Stimulated activated CD4-positive, alpha-beta T cell treated with anti-CD3 and anti-CD28 coated beads, Interleukin-4, amount 100 ng/mL, for 48 hours (primary cell): ENCODE data around the gene TMEM132C.
"Not testable (repeated sequence)": the region's sequence is repeated elsewhere in the genome, so short reads cannot be mapped to it uniquely, and the experiment has no call there.

Experiments used
- DNase-seq, 2 donors: peaks; one replicate each; pipeline ENCODE4 v3.0.0-alpha.2; 2020; ENCODE audit warnings: low read depth in 2 of 2

Gene TMEM132C

DNA sequence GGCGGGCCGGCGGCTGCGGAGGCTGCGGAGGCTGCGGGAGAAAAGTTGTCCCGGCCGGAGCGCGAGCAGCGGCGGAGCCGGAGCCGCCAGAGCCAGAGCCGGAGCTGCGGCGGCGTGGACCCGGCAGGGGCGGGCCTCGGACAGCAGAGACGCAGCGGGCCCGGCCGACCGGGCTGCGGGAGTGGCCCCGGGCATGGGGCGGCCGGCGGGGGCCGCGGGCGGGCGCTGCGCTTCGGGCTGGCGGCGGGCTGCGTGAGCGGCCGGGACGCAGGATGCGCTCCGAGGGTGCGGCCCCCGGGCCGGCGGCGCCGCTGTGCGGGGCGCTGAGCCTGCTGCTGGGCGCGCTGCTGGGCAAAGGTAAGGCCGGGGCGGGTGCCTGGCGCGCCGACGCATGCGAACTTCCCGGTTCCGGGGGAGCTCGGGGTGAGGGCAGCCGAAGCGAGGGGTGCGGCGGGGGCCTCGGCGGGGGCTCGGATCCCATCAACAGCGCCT, at the start of gene TMEM132C:
Gene TMEM132C (plus strand): TSS at position 40 of the 492 bp plus-strand sequence. CDS start 233 bp downstream, at position 273.
- DNase-seq: no peak

DNA sequence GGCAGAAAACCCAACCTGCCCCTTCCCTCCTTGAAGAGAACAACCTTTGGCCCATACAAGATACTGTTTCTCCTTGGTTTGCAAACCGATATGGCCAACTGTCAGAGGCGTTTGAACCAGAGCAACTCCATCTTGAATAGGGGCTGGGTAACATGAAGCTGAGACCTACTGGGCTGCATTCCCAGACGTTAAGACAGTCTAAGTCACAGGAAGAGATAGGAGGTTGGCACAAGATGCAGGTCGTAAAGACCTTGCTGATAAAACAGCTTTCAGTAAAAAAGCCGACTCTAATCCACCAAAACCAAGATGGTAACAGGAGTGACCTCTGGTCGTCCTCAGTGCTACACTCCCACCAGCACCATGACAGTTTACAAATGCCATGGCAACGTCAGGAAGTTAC, 42.7 kb upstream of the TMEM132C start:
- DNase-seq: no peak

DNA sequence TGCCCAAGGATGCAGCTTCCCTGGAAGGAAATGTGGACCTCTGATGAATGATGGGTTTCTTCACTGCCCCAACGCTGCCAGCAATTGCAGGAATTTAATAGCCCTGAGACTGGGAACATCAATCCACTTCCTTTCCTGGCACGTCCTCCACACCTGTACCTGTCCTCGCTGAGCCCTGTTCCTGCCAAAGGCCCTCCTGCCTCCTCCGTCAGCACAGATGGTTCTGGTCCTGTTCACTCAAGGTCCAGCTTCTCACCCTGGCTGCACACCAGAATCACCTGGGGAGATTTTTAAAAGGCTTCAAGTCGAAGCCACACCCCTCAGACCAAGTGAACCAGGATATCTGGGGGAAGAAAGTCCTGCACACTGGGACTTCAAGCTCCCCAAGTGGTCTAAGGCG, 38.4 kb upstream of the TMEM132C start:
- no peak for DNase-seq

DNA sequence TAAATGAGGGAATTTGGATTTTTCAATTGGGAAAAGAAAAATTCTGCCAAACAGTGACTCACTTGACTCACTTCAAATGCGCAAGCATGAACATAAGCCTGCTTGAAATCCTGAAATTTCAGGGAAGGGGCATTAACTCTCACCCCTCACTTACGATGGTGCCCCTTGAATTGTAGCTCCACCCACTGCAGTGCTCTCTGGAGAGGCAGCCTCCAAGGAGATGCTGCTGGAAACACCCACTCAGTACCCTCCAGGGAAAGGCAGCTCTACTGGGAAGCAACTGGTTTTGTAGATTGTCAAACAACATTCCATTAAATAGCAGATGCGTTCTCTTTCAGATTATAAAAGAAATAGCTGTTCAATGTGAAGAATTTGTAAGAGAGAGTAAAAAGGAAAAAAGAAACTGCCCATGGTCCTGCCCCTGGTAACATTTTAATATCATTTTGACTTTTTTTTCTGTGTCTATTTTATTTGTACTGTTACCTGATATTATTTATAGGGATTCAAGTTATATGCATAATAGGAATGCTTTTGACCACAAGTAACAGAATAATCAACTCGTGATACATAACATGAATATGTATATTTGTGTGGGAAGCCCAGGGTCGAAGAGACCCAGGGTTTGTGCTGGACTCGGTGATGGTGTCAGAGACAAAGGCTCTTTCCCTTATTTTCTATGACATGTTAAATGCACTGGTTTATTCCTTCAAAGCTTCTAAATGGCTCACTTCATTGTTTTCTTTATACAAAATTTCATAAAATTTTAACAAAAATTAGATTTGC, 31.1 kb upstream of the TMEM132C start:
- no peak for DNase-seq

DNA sequence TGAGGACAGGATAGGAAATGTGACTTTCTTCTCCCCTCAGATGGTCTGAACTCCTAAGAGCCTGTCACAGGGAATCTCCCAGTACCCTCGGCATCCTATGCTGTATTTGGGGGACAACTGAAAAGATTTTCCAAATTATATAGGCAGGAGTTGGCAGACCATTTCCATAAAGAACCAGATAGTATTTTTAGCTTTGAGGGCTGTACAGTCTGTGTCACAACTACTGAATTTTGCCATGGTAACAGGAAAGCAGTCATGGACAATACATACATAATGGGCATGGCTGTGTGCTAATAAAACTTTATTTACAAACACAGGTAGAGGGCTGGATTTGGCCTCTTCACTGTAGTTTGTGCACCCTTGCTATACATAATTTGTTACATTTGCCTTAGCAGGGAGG, 30.4 kb upstream of the TMEM132C start:
- DNase-seq: no peak

DNA sequence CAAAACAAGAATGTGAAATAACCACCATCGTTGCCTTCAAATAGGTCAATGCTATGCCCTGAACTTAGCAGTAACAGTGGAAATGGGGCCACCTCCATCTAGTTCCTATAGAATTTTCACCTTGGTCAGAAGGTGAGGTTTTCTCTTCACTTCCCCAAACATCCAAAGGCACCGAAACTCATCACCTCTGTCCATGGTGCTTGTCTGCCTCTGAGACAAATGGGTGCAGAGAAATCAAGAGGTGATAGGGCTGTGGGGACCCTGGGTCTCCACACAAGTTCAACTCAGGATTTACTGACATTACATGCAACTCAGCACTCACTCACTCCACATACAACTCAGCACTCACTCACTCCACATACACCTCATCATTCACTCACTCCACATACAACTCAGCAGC, 26.2 kb upstream of the TMEM132C start:
- no peak for DNase-seq

DNA sequence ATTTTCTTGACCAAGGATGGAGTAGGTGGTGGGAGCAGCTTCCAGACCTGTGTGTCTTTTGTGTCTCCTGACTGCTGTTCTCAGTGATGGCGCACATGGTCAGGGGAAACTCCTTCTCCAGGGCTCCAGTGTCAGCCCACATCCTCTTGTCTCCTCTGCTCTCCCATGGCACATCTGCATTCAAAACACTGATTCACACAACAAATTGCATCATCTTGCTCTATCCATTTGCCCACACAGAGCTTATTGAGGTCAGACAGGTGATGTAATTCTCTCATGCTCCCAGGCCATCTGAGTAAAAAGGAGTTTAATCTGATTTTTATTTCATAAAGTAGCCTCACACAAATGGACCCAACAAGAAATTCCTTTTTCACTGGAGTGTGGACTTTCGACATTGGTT, 21.8 kb upstream of the TMEM132C start:
- DNase-seq: no peak

DNA sequence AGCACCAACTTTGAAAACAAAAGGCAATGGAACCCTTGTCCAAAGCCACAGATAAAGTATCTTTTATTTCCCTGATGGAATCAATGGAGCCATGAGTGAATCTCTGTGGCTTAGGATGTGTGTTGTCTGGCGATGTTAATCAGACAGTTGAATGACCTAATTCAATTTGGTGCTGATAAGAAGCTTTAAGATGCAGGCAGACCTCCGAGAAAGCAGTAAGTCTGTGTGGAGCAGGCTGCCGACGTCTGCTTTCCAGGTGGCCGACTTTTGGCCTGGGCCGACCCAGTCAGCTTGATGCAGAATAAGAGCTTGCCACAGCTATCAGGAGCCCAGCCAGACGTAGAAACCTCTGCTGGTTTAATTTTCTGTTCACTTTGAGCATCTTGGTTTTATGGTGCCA, 21.1 kb upstream of the TMEM132C start:
- DNase-seq: no peak

DNA sequence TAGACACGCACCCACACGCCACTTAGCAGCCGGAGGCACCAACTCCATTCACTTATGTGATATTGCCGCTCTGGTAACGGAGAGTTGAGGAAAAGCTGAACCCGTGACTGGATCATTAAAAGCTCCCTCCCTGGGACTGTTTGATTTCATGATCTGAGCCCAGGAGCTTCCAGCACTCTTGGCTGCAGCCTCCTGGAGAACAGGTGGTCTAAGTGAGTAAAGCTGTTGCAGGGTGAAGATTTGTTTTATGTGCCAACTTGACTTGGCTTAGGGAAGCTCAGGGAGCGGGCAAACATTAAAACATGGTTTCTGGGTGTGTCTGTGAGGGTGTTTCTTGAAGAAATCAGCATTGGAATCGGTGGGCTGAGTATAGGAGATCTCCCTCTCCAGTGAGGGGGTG, 16.9 kb upstream of the TMEM132C start:
- DNase-seq: no peak

DNA sequence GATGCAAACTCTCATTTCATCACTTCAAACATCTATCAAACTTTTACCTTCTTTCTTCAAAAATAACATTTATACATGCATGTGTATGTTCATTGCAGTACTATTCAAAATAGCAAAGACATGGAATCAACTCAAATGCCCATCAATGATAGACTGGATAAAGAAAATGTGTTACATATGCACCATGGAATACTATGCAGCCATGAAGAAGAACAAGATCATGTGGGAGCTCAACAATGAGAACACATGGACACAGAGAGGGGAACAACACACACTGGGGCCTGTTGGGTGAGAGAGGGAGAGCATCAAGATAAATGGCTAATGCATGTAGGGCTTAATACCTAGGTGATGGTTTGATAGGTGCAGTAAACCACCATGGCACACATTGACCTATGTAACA, 13.1 kb upstream of the TMEM132C start:
- DNase-seq: not testable (repeated sequence)

DNA sequence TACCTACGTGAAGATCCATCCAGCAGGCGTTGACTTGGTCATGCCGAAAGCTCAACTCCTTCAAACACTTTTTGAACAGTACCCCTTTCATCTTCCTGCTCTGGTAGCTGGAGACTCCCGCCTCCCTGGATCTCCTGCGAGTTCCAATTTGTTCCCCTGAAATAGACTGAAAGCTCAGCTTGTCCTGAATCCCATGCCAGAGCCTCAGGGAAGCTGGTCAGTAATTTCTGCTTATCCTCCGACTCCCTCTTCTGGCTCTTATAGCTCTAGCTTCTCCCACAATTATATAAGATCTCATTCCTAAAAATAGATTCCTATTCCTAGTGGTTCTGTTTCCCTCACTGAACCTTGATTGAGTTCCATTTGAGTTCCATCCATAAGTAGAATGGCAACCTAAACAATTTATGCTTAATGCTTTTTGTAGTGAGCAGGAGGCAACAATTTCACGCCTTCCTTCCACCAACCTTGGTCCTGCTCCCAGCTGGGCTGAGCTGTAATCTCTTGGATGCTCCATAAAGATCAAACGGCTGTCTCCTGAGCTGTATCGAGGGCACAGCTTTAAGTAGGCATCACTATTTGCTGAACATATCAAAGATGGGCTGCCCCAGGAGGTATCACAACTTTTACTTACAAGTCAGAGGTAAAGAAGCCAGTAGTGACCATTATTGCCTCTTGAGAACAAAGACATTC, 8.0 kb upstream of the TMEM132C start:
- DNase-seq: no peak

DNA sequence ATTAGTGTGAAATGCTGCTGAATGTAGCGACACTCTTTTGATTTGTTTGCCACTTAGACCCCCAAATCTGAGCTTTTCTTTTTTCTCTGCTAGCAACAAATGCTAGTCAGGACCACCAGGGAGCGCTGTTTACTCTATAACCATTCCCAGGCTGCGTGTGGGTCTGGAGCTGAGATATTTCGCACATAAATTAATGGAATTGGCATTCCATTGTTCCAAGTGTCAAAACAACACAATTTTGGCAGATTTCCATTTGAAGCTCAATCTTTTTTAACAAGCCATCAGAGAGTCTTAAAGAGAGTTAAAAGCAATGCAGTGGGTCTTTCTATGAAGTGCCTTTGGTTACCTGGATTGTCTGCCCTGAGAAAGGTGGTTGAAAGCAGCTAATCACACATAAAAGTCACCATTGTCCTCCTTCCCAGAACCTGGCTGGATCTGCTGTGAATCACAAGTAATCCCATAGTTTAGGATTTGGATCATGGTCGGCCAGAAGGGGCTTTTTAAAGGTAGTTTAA, 7.4 kb upstream of the TMEM132C start:
- no peak for DNase-seq

DNA sequence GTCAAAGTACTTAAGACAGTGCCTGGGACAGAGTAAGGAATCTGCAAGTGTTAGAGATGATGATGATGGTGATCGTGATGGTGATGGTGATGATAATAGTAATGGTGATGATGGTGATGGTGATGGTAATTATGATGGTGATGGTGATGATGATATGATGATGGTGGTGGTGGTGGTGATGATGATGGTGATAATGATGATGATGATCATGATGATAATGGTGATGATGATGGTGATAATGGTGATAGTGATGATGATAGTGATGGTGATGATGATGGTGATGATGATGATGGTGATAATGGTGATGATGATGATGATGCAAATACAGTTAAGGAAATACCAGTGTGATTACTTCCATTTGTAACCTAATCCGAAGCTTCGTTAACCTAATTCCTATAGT, 5.2 kb upstream of the TMEM132C start:
- DNase-seq: no peak

DNA sequence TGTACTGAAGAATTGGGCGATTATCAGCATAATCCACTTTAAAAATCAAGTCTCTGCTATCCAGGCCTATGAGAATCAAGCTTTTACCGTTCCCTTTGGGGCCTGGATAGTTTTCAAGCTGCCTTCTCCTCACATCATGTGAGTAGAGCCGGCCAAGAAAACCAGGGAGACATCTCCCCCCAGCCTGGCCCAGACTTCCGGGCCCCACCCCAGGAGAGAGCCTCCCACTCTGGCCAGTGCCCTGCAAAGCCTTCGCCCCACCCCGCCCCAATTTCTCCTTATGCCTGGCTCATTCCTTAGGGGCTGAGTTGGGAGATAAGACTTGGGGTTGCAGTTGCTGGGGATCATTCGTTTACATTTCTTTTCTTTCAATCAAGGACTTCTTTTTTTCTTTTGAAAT, 1.4 kb upstream of the TMEM132C start:
- DNase-seq: no peak

DNA sequence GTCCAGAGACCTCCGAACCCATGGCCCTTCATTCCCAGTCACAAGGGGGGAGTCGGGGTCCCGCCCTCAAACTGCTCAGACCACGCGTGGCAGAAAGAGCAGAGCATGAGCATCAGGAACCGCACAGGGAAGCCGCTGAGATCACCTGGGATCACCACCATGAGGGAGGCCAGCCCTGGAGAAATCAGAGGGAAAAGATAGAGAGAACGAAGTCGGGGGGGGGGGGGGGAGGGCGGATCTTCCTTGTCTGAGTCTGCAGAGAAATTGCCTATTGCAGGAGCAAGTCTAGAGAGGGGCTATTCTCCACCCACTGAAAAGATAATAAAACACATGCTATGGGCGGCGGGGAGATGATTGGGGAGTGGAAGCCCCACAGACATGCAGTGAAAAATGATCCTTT, 884 bp upstream of the TMEM132C start:
- no peak for DNase-seq

DNA sequence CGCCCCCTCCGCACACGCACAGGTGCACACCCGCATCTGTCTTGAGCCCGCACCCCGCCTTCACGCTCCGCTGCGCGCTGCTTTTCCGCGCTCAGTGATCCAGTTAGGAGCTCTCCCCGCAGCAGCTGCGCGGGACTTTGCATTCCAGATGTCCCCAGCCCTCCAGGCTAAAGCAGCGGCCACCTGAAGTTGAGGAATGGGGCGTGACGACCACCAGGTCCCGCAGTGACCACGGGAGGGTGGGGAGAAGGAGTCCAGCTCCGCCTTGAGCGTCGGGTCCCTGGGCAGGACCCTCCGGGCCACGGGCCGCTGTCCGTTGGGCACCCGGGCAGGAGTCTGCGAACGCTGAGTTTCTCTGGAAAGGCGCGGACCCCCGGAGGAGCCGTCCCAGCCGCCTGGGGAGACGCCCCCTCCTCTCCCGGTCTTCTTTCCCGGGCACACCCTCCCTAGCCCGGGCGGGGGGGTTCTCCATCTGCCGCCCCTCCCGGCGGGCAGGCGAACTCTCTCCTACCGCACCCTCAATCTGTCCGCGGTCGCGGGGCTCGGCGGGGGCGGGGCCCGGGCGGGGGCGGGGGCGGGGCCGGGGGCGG, 334 bp upstream of the TMEM132C start:
- no peak for DNase-seq

DNA sequence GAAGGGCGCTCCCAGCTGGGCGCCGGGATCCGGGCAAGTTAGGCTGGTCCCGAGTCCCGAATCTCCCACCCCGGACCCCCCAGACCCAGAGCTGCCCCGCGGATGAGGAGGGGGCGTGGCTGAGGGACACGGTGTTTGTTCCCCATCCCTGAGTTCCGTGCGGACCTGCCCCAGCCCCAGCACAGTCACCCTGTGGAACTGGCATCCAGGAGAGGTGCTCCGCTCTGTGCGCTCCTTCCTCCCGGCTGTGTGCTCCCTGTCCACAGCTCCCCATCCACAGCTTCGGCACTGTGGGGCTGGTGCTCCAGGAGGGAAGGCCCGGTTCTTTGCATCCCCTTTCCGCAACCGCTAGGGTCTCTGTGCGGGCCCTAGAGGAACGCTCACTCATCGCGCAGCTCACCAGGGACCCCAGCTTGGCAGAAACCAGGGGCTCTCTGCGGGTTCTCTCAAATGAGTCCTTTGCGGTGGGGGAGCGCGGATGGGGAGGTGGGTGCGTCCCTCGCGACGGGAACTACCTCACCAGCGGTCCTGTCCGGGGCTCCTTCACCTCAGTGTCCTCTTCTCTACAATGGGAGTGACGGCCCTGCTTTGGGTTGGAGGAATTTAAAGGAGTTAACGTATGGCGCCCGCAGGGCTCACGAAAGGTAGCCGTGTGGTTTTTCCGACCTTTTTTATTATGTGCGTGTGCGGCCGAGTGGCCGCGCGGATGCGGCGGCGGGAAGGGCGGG, 845 bp downstream of the TMEM132C start:
- no peak for DNase-seq

DNA sequence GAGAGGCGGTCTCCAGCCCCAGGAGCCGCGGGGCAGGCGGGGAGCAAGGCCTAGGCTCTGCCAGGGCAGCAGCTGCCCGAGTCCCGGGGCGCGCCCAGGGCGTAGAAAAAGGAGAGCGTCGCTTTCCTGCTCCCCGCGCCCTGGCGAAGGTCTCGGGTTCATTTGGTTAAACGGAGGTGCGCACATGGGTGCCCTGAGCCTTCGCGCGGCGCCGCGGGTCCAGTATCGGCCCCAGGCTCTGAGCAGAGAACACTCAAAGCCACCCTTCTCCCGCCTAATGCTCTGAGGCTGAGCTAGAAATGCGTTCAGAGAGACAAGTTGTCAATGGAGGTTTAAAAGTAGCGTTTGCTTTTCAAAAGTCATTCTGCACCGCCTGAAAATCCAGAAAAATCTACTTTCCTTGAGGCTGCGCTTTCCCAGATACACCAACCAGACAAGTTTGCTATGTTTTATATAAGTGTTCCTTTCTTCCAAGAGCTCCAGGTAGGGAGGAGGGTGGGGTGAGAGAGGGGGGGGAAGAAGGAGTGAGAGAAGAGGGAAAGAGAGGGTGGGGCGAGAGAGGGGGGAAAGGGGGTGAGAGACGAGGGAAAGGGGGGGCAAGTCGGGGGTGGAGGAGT, 1.5 kb downstream of the TMEM132C start:
- no peak for DNase-seq

DNA sequence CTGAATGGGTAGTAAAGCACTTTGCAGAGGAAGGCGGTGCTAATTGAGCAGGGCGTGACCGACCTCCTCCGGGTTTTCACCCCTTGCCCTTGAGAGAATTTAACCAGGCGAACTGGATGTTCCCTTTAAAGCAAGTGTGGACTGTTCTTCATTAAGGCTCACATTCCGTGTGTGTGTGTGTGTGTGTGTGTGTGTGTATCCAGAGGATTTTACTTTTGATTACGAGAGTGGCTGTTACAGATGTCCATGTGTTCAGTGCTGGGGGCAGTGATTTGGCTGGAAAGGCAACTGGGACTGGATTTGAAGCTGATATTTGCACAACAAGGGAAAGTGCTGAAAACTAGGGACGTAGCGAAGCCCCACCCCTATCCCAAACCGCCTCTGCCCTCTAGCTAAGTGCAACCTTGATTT, 2.2 kb downstream of the TMEM132C start:
- no peak for DNase-seq

DNA sequence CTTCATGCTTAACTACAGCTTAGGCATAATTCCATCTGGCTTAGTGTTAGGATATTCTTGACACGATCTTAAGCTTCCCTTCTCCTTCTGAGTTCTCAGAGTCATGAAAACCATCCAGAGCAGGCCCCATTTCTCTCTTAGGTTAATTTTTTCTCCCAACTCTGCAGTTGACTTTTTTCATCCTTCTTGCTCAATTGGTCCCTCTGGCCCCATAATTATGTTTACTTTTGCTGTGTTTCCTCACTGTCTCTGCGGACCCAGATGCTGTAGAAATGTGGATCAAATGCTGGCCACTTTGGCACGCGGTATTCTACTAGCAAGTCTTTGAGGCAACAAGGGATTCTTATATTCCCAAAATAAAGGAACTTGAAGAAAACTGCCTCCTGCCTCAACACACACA, 9.5 kb downstream of the TMEM132C start:
- no peak for DNase-seq

DNA sequence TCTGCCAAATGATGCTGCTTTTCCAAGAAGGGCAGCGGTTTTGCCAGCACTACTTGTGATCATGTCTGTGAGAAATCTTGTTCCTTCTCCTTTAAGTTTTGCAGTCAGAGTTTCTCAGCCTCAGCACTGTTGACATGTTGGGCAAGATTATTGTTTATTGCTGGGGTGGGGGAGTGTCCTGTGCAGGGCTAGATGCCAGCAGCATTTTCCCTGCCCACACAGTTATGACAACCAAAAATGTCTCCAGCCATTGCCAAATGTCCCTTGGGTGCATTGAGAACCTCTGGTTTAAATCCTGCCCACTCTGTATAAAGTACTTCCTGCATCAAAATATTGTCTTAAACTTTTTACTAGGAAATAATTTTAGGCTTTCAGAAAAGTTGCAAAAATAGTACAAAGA, 20.0 kb downstream of the TMEM132C start:
- no peak for DNase-seq

DNA sequence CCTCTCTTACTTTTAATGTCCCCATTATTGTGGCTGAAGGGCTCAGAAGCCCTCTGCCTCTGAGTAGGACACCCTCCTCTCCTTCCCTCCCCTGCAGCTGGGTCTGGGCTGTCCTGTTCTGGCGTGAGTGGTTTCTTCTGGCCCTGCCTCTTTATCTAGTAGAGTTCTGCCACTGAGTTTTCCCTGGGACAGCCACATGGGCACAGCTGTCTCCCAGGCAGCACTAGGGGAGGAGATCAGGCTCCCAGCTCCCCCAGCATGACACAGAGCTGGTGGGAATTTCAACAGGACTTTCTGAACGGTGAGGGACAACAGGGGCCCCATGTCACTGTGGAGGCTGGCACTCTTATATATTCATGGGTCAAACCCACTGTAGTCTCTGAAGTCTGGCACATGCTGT, 21.4 kb downstream of the TMEM132C start:
- no peak for DNase-seq
